CD4-positive, alpha-beta T cell treated with Interleukin-17A for 4 hours (primary cell): Measurements from ENCODE around the gene EIF4ENIF1.
"Not testable (repeated sequence)": the region's sequence is repeated elsewhere in the genome, so short reads cannot be mapped to it uniquely, and the experiment has no call there.

ENCODE experiments used
- DNase-seq: peaks from one replicate; pipeline ENCODE4 v3.0.0-alpha.2; 2020; ENCODE audit warnings: mixed read lengths

EIF4ENIF1 gene

GRCh38 chr22:31493355-31493754 is 3.7 kb upstream of the EIF4ENIF1 start:
- not testable (repeated sequence) for DNase-seq

GRCh38 chr22:31492151-31492550 is 2.5 kb upstream of the EIF4ENIF1 start:
- DNase-seq: no peak

GRCh38 chr22:31491218-31491962 is 1.7 kb upstream of the EIF4ENIF1 start:
- DNase-seq: no peak

GRCh38 chr22:31490496-31490925 is 869 bp upstream of the EIF4ENIF1 start:
- peak; percentile 65 for DNase-seq

GRCh38 chr22:31488988-31489617 is 539 bp downstream of the EIF4ENIF1 start:
- DNase-seq: peak; percentile 38

GRCh38 chr22:31488346-31488883 is 1.2 kb downstream of the EIF4ENIF1 start:
- DNase-seq: no peak

GRCh38 chr22:31486951-31487350 is 2.7 kb downstream of the EIF4ENIF1 start:
- no peak for DNase-seq

- DNase-seq: not testable (repeated sequence)
Measured at GRCh38 chr22:31486369-31486768, 3.3 kb downstream of the EIF4ENIF1 start.

- not testable (repeated sequence) for DNase-seq
Measured at GRCh38 chr22:31482470-31482869, 7.2 kb downstream of the EIF4ENIF1 start.

GRCh38 chr22:31481129-31481528 is 8.5 kb downstream of the EIF4ENIF1 start:
- DNase-seq: no peak

GRCh38 chr22:31477329-31477728 is 12.3 kb downstream of the EIF4ENIF1 start:
- no peak for DNase-seq

- DNase-seq: no peak
Measured at GRCh38 chr22:31475800-31476199, 13.8 kb downstream of the EIF4ENIF1 start.

- no peak for DNase-seq
Measured at GRCh38 chr22:31474743-31475142, 14.9 kb downstream of the EIF4ENIF1 start.

GRCh38 chr22:31465307-31465706 is 24.3 kb downstream of the EIF4ENIF1 start:
- no peak for DNase-seq

- no peak for DNase-seq
Measured at GRCh38 chr22:31461699-31462098, 27.9 kb downstream of the EIF4ENIF1 start.

GRCh38 chr22:31451709-31452571 is 37.7 kb downstream of the EIF4ENIF1 start:
- peak; percentile 6 for DNase-seq

- DNase-seq: no peak
Measured at GRCh38 chr22:31449506-31449905, 40.1 kb downstream of the EIF4ENIF1 start.

- no peak for DNase-seq
Measured at GRCh38 chr22:31448382-31448781, 41.3 kb downstream of the EIF4ENIF1 start.

GRCh38 chr22:31447337-31447736 is 42.3 kb downstream of the EIF4ENIF1 start:
- DNase-seq: no peak

GRCh38 chr22:31446767-31447166 is 42.9 kb downstream of the EIF4ENIF1 start:
- no peak for DNase-seq

GRCh38 chr22:31446208-31446607 is 43.4 kb downstream of the EIF4ENIF1 start:
- DNase-seq: no peak

- no peak for DNase-seq
Measured at GRCh38 chr22:31445642-31446041, 44.0 kb downstream of the EIF4ENIF1 start.

- DNase-seq: no peak
Measured at GRCh38 chr22:31443516-31443915, 46.1 kb downstream of the EIF4ENIF1 start.
